Activated CD4-positive, alpha-beta T cell treated with anti-CD3 and anti-CD28 coated beads, Interleukin-2, amount 50 U/mL, for 16 hours (primary cell): ENCODE measurements around the gene BMPER.

Source experiments
- DNase-seq: peaks from one replicate; pipeline ENCODE4 v3.0.0-alpha.2; 2020

Gene BMPER

DNA sequence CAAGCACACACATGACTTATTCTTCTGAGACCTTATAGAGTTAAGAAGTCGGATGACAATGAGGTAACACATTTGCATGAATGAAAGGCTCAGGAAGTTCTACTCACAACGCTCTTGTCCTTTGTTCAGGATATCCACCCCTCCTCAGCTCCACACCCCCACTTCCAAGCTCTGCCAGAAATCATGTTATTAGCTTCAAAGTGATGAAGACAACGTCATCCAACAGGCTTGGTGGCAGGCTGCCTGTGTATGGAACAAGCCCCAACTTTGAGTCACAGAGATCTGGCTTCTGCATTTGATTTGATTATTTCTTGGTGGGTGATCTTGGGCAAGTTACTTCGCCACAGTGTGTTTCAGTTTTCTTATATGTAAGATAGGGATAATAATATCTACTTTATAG, 12.4 kb upstream of the BMPER start:
- no peak for DNase-seq

GRCh38 chr7:33893377-33893776, 12.0 kb upstream of the BMPER start:
- DNase-seq, result no peak

DNA sequence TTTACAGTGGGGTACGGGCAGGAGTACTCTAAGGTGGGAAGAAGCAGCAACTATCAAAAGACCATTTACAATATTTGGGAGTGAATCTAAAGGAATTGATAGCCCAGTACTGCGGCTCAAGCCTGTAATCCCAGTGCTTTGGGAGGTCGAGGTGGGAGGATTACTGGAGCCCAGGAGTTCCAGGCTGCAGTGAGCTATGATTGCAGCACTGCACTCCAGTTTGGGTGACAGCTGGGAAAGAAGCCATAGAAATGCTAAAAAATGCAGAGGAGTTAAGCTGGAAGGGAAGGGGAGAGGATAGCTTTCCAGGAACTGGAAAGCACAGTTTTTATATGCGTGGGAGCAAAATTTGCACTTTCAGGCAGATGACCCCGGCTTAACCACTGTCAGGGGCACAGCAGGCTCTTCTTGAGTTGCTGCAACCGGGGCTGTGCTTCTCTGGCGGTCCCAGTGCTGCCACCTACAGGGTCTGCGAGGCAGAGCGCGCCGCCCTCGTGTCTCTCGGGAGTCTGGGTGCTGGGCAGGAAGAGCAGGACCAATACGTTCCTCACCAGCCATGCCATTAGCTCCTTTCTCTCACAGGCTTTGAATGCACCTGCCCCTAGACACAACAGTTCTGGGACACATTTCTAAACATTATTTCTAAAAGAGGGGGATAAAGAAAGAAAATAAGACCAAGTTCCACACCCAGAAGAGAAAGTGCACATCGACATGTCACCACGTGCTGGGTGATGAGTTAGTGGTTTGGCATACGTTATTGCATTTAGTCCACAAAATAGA, 10.1 kb upstream of the BMPER start:
- peak; percentile 74 for DNase-seq

GRCh38 chr7:33900501-33900900, 4.8 kb upstream of the BMPER start:
- no peak for DNase-seq

DNA sequence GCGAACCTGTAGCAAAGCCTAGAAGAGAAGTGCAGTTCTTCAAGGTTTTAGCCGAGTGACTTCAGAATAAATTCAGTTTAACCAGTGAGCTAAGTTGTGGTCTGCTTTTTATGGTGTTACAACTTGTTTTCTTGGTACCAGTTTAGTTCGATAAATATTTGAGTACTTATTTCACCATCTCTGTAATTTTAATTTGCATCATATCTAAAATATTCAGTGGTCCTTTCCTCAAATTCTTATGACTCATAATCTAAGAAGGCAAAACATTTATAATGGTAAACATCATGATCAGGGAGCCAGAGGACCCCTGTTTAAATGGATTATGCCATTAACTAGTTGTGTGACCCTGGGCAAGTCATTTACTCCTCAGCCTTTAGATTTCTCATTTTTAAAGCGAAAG, 4.1 kb upstream of the BMPER start:
- DNase-seq, result no peak

DNA sequence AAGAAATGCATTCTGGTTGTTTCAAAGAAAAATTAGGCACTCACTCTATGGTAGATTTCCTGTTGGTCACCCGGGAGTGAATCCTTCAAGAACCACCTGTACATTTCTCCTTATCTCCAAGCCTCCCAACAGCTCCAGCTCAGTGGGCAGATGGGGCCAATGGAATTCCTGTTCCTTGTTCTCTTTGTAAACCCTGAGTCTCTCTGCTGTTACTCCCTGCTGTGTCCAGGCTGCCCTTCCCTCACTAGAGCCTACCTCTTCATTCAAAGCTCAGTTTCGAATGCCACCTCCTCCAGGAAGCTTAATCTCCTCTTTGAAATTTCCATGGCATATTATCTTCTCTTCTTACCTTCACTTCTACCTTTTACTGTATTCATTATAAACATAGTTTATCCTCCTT, 3.5 kb upstream of the BMPER start:
- DNase-seq, result no peak

- DNase-seq, result no peak
Measured at GRCh38 chr7:33902746-33903145, 2.6 kb upstream of the BMPER start.

DNA sequence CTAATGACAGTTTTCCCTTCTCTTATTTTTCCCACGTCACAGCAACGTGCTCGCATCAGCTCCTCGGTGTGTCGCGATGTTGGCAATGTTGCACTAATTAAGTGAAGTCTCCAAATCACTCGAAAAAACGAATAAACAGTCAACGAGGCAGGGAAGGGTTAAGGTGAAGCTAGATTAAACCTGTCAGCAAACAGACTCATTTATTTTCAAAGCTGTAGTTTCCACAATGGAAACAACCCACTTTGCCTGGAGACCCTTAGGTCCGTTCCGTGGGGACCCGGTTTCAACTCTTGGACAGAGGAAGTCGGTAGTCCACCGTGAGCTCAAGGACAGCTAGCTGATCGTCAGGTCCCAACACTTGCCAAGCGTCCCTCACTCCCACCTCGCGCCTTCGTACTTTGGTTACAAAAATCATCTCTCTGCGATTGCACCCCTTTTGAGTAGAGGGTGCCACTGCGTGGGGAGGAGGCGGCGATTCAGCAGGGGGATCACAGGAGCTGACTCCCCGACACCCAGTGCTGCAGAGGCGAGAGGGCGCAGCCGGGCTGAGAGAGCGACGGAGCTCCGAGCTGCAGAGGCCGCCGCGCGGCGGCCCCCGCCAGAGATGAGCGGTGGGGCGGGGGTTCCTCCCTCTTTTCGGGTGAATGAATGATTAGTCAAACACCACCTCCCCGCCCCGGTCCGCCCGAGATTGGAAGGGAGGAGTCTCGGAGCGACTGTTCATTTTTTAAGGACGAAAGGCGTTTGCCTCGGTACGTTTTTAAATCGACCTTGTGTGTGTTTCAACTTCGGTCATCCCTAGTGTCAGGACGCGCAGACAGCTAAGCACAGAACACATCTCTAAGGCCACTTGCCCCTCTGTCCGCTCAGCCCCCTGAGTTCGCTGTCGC, 1.3 kb upstream of the BMPER start:
- DNase-seq, result peak; percentile 3

DNA sequence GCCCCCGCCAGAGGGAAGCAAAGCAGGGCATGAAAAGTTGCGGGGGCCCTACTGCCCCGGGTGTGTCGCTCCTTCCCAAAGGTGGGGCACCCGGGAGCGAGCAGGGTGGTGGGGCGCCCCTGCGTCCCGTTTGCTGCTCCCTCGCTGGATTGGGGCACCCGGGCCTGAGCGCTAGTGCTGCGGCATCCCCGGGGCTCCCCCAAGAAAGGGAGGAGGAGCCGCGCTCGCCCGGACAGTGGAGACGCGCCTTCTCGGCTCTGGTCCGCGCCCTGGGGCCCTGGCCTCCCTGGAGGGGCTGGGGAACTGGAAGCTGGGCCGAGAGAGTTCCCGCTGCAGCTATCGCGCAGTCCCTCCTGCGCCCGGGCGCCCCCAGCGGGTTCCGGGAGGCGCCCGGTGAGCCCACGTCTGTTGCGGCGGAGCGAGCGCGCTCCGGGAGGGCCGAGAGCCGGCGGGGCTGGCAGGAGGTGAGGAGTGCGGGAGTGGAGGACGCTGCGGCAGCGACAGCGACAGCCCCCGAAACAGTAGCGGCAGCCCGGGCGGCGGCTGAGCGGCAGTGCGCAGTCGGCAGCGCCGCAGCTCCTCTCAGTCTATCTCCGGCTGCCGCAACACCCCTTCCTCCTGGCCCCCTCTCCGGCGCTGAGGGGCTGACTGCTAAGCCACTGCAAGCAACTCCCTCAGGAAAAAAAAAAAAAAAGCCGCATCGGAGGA, 504 bp upstream of the BMPER start:
- peak; percentile 2 for DNase-seq

DNA sequence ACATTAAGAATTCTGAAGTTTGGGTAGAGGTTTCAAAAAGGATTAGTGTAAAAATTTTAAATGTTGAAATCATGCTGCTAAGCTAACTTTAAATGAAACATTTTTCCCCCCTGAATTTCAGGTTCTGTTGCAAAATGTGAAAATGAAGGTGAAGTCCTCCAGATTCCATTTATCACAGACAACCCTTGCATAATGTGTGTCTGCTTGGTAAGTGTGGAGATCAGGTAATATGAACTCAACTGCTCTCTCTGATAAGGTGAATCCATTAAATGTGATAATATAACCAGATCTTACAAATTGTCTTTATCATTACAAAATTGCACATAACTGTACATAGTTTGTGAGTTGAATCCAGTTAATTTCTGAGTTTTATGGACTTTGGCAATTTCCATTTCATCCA, 1.4 kb downstream of the BMPER start:
- DNase-seq, result no peak

DNA sequence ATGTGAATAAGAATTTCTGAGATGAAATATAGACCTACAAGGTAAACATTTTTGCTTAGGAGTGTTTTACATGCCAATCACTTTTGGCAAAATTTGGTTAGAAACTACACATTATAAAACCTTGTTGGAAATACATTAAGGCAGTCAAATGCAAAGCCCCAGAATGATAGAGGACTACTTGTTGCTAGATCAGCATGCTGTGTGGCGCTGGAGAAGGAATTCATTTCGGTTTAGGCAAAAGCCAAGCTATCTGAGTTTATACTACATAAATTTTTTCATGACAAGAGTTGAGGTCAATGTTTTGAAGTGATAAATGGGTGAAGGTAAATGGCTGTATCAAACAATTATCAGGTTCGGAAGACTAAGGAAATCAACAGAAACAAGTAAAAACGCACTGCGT, 2.3 kb downstream of the BMPER start:
- DNase-seq, result no peak

DNA sequence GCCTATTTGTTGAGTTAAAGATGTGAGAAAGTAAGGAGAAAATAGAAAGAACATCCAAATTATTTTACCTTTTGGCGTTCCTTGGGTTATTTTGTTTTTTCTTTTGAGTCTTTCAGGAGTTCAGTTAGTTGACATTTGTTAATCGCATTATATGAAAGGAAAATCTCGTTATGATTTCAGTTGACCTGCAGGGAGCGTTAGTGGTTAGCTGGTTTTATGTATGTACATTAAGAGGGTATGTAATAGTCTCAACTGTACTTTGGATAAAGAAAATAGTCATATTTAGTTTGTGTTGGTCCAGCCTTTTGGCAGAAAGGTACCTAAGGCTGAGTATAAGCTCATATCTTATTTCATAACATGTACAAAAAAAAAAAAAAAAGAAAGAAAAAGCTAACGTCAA, 4.0 kb downstream of the BMPER start:
- DNase-seq, result no peak

DNA sequence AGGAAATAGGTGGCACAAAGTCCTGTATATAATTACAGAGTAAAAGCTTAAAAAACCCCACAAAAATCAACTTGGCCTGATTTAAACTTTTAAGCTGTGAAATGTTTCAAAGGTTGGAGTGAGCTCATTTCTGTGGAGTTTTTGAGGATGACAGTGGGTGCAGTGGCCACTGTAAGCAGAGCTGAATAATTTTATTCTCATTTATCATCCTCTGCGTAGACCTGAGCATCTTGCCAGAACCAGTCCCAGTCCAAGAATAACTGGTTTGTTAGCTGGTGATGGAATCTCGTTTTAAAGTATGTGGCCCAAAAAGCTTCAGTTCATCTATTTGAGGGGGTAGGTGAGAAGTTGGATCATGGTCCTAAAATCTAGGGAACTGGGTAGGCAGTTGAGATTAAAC, 4.4 kb downstream of the BMPER start:
- DNase-seq, result no peak

GRCh38 chr7:33910756-33911155, 5.4 kb downstream of the BMPER start:
- DNase-seq, result no peak

DNA sequence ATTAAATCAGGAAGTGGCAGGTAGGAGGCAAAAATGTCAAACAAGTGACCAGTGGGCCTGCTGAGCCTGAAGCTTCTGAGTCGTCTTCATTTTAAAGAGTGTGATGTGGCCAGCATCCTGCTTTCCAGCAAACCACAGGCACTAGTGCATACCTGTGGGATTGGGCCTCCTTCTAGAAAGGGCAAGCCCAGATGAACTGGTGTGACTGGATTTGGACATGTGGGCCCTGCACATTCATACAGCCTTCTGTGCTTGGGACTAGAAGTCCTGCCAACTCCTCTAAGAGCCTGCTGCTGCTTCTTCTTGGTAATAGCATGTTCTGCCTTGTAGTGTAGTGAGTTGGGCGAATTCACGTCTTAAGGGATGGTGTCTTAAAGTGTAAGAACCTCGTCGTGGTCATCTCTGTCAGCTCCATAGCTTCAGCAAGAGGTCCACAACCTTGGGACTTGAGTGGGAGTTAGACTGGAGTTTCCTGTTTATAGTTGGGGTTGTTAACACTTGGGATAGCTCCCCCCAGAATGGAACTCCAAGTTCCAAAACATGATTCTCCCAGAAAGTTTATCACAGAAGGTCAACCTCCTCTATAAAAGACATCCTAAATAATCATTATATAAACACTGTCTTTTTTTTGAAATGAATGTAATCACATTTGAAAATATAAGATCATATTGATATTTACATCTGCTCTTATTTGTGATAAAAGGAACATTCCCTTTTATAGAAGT, 11.2 kb downstream of the BMPER start:
- no peak for DNase-seq

- no peak for DNase-seq
Measured at GRCh38 chr7:33917661-33918060, 12.3 kb downstream of the BMPER start.

DNA sequence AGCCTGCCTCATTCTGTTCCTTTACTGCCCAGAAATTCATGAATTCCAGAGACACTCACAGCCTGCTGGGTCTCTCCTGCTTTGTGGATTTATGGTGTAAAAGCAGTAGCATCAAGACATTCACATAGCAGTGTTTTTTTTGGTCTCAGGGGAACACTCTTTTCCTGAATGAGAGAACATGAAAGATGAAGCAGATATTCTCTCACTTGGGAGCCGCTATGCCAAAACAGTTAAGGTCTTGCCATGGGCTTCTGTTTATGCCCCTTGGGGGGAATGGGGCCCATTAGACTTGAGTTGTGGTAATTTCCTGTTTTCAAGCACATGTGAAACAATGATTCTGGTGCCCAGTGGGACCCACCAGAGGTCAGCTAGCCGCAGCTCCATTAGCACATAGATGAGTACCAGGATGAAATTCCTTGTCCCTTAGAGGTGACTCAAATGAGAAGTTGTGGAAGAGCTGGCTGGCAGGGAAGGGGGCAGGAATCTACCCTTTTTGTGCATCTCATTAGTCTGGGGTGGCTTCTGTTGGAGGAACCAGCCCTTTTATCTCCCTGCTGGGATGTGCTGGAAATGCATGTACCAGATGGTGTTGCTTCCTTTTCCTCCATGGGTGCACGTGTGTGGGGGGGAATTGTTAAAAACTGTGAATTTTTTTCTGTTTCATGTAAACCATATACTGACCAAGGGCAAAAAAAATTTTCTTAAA, 13.3 kb downstream of the BMPER start:
- DNase-seq, result no peak

GRCh38 chr7:33919449-33919848, 14.1 kb downstream of the BMPER start:
- no peak for DNase-seq

DNA sequence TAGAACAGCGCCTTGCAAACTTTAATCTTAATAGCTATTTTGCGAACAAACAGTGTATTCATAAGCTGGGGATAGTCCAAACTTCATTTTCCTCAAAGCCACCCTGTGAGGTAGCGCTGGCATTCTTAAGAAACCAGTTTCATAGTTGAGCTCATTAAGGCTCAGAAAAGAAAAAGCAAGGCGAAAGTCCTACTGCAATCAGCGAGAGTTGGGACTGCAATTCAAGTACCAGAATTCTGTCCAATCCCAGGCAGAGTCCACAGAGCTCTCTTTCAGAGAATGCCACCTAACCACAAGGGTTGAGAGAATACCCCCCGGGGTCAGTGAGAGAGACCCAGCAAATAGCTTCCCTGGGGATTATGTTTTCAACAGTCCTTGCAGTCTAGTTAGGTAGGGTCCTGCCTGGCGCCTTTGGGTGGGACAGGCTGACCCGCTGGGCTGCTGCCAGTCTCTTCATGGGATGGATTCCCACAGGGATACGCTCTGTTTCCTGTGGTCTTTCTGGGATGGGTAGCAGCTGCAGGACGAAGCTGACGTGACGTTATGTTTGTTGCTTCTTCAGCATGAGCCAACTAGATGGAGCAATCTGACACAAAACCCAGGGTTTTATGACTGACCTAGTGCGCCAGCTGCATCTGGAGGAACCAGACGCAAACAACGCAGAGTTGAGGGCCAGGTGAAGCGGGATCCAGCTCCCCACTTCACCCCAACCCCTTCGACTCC, 16.0 kb downstream of the BMPER start:
- DNase-seq, result no peak

DNA sequence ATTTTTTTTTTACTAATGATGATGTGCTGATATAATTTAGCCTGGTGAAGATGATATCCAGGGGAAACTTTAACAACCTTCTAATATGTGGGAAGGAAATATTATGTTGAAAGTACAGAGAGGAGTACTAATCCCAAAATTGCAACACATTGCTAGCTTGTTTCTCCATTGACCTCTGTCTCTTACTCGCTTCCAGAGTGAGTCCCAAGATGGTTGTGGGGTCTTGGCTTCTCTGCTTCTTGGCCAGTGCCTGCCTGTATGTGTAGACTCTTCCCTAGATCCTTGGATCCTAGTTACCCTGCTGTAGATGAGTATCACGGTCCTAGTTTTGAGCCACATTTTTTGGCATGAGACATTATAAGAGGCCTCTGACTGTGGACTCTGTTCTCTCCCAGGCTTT, 17.5 kb downstream of the BMPER start:
- no peak for DNase-seq

DNA sequence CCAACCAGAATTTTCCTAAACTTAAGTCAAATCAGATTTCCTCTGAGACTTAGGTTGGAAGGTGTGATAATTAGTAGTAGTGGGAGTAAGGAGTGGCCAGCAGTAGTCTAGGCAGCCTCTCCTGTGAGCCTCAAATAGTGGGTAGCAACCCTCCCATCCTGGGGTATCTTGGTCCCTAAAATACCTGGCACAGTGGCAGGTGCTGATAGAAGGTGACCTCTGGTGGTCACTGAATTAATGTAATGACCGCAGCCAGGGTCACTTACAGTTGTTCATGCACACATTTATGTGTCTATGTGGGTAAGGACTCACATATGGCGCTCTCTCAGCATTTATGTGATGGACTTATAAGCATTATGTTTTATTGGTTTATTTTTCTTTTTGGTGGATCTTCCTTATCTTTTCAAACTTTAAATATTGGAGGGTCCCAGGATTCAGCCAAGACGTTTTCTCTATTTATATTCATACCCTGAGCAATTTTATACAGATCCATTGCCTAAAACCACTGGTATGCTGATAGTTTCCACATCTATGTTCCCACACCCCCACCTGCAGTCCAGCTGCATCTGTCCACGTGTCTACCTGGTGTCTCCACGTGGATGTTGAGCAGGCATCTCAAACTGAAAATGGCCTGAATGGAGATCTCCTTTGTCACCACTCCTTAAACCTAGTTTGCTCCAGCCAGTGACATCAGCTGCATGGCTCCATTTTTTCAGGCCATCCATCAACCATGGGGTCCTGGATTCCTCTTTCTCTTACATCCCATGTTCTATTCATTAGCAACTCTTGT, 18.3 kb downstream of the BMPER start:
- no peak for DNase-seq
